ENCODE measurements around the gene STRA6.

STRA6 gene

GRCh38 chr15:74136814-74137536 is 65.6 kb downstream of the STRA6 start:
- H3K27ac ChIP-seq (ENCODE audit: low read length), result no peak overlapping the region
- TF ChIP-seq EZH2 (IDR thresholded peaks at IDR 0.05; ENCODE audit: borderline replicate concordance, low read depth, low read length, severe bottlenecking) (no peak), CTCF (IDR thresholded peaks at IDR 0.05; ENCODE audit: borderline replicate concordance, extremely low read depth, low read length, poor library complexity, severe bottlenecking) (no peak)
- no peak for ATAC-seq (ENCODE audit: insufficient read depth, low read depth)
- no peak overlapping the region for H2AFZ ChIP-seq (ENCODE audit: low read depth, low read length)
- no peak overlapping the region for H3K4me2 ChIP-seq (ENCODE audit: insufficient read depth, low read length)
- H3K27me3 ChIP-seq (ENCODE audit: insufficient read depth, low read length, poor library complexity), result peaks cover 4% of the 10 kb centered on the region
- H3K79me2 ChIP-seq (ENCODE audit: insufficient read depth, low read length), result no peaks in the 10 kb centered on the region
- H3K9me3 ChIP-seq (ENCODE audit: insufficient read depth, low read length, severe bottlenecking), result no peaks in the 10 kb centered on the region
- no peaks in the 10 kb centered on the region for H3K4me1 ChIP-seq (ENCODE audit: insufficient read depth, low read length)
- no peaks in the 10 kb centered on the region for H4K20me1 ChIP-seq (ENCODE audit: insufficient read depth, low read length)
- no peak overlapping the region for H3K4me3 ChIP-seq (ENCODE audit: low read depth in 1 of 2, low read length in 2 of 2)
- no peak for DNase-seq
- H3K36me3 ChIP-seq (ENCODE audit: insufficient read depth, low read length), result no peaks in the 10 kb centered on the region
- no peak overlapping the region for H3K9ac ChIP-seq (ENCODE audit: low read depth, low read length)

DNA sequence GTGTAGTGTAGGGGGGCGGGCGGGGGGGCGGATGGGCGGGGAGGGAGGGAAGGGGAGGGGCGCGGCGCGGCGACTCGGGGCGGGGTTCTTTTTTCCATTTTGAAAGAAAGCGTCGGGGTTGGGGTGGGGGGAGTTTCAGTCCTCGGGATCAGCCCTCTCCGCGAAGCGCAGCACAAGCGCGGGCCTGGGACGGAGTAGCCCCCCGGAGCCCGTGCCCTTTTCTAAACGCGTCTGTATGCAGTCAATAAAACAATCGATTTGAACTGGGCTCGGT is 66.1 kb downstream of the STRA6 start:
- no peak for DNase-seq
- Histone ChIP-seq H3K4me1 (ENCODE audit: insufficient read depth, low read length) (no peaks in the 10 kb centered on the region), H3K36me3 (ENCODE audit: insufficient read depth, low read length) (no peaks in the 10 kb centered on the region), H3K4me2 (ENCODE audit: insufficient read depth, low read length) (no peak overlapping the region), H3K9ac (ENCODE audit: low read depth, low read length) (no peak overlapping the region), H3K9me3 (ENCODE audit: insufficient read depth, low read length, severe bottlenecking) (no peaks in the 10 kb centered on the region), H3K27ac (ENCODE audit: low read length) (no peak overlapping the region), H3K27me3 (ENCODE audit: insufficient read depth, low read length, poor library complexity) (peaks cover 4% of the 10 kb centered on the region), H4K20me1 (ENCODE audit: insufficient read depth, low read length) (no peaks in the 10 kb centered on the region), H3K79me2 (ENCODE audit: insufficient read depth, low read length) (no peaks in the 10 kb centered on the region), H2AFZ (ENCODE audit: low read depth, low read length) (no peak overlapping the region), H3K4me3 (ENCODE audit: low read depth in 1 of 2, low read length in 2 of 2) (no peak overlapping the region)
- ATAC-seq (ENCODE audit: insufficient read depth, low read depth), result no peak
- TF ChIP-seq EZH2 (IDR thresholded peaks at IDR 0.05; ENCODE audit: borderline replicate concordance, low read depth, low read length, severe bottlenecking), result no peak

DNA sequence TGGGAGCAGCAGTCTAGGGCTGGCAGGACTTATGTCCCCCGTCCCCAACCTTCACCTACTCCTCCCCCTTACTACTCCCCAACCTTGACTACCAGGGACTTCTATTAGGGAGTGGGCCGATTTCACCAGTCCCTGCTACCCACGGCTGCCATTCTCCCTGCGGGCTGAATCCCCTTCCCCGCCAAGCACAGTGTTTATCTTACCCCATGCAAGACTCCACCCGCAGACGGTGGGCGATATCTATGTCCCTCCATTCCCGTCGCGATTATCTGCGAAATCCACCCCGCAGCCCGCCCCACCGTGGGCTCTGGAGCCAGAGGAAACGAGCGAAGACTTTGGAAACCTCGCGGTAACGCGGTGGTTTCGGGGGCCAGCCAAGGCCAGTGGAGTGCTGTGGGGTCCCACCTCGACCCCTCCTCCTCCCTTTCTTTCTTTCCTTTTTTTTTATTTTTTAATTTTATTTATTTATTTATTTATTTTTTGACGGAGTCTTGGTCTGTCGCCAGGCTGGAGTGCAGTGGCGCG is 67.5 kb downstream of the STRA6 start:
- ATAC-seq (ENCODE audit: insufficient read depth, low read depth) (no peak), DNase-seq (no peak)
- no peak overlapping the region for H2AFZ ChIP-seq (ENCODE audit: low read depth, low read length)
- peaks cover 1% of the 10 kb centered on the region for H3K27me3 ChIP-seq (ENCODE audit: insufficient read depth, low read length, poor library complexity)
- no peak overlapping the region for H3K4me3 ChIP-seq (ENCODE audit: low read depth in 1 of 2, low read length in 2 of 2)
- no peak overlapping the region for H3K9ac ChIP-seq (ENCODE audit: low read depth, low read length)
- TF ChIP-seq EZH2 (IDR thresholded peaks at IDR 0.05; ENCODE audit: borderline replicate concordance, low read depth, low read length, severe bottlenecking) (no peak), CTCF (IDR thresholded peaks at IDR 0.05; ENCODE audit: borderline replicate concordance, extremely low read depth, low read length, poor library complexity, severe bottlenecking) (no peak)
- no peak overlapping the region for H3K27ac ChIP-seq (ENCODE audit: low read length)
- H3K79me2 ChIP-seq (ENCODE audit: insufficient read depth, low read length), result no peaks in the 10 kb centered on the region
- H4K20me1 ChIP-seq (ENCODE audit: insufficient read depth, low read length), result no peaks in the 10 kb centered on the region
- H3K9me3 ChIP-seq (ENCODE audit: insufficient read depth, low read length, severe bottlenecking), result no peaks in the 10 kb centered on the region
- H3K4me1 ChIP-seq (ENCODE audit: insufficient read depth, low read length), result no peaks in the 10 kb centered on the region
- H3K4me2 ChIP-seq (ENCODE audit: insufficient read depth, low read length), result no peak overlapping the region
- H3K36me3 ChIP-seq (ENCODE audit: insufficient read depth, low read length), result no peaks in the 10 kb centered on the region

- H3K27me3 ChIP-seq (ENCODE audit: insufficient read depth, low read length, poor library complexity), result no peaks in the 10 kb centered on the region
- ATAC-seq (ENCODE audit: insufficient read depth, low read depth), result no peak
Observed at GRCh38 chr15:74134387-74135027, 68.1 kb downstream of the STRA6 start.

More at GRCh38 chr15:74134387-74135027, 68.1 kb downstream of the STRA6 start:
- no peak overlapping the region for H2AFZ ChIP-seq (ENCODE audit: low read depth, low read length)
- no peak for DNase-seq
- no peak overlapping the region for H3K4me3 ChIP-seq (ENCODE audit: low read depth in 1 of 2, low read length in 2 of 2)
- no peak overlapping the region for H3K4me2 ChIP-seq (ENCODE audit: insufficient read depth, low read length)
- no peaks in the 10 kb centered on the region for H4K20me1 ChIP-seq (ENCODE audit: insufficient read depth, low read length)
- no peak for TF ChIP-seq EZH2 (IDR thresholded peaks at IDR 0.05; ENCODE audit: borderline replicate concordance, low read depth, low read length, severe bottlenecking)
- peak; percentile 4 for TF ChIP-seq CTCF (IDR thresholded peaks at IDR 0.05; ENCODE audit: borderline replicate concordance, extremely low read depth, low read length, poor library complexity, severe bottlenecking)
- H3K27ac ChIP-seq (ENCODE audit: low read length), result no peak overlapping the region
- no peaks in the 10 kb centered on the region for H3K4me1 ChIP-seq (ENCODE audit: insufficient read depth, low read length)
- H3K9ac ChIP-seq (ENCODE audit: low read depth, low read length), result no peak overlapping the region
- no peaks in the 10 kb centered on the region for H3K9me3 ChIP-seq (ENCODE audit: insufficient read depth, low read length, severe bottlenecking)
- H3K79me2 ChIP-seq (ENCODE audit: insufficient read depth, low read length), result no peaks in the 10 kb centered on the region
- no peaks in the 10 kb centered on the region for H3K36me3 ChIP-seq (ENCODE audit: insufficient read depth, low read length)

All from DND-41 (cell line).